ENCODE measurements around the gene PARP9. TPM values are rescaled to one million over a fixed set of nuclear protein-coding genes. Genes with fewer than 3 reads are reported as not detected.

PARP9 gene
- total RNA-seq, 1 experiment from 2014 or later = 1.8 TPM

- TF ChIP-seq AR (CRISPR knock-in tag; IDR thresholded peaks at IDR 0.05) = no peak
- TF ChIP-seq USF2 (CRISPR knock-in tag; IDR thresholded peaks at IDR 0.05) = no peak
Observed at GRCh38 chr3:122553171-122553570, 10.9 kb downstream of the PARP9 start (continued).

- ChIA-PET CTCF (interaction anchor here (0.5 to 1.5 kb wide), 2 partner anchors 17 to 130 kb away, joined by 3 read pairs; no protein-coding TSS in a partner anchor), POLR2A (no interaction called here)
- H3K27me3 Mint-ChIP-seq (ENCODE audit: low read depth) = no peaks in the 10 kb centered on the region
- H3K36me3 Mint-ChIP-seq = no peaks in the 10 kb centered on the region
- H3K4me1 Mint-ChIP-seq = peaks cover 13% of the 10 kb centered on the region
- no peak overlapping the region for H3K4me3 Mint-ChIP-seq
- DNase-seq (ENCODE audit: low spot score) (no peak), ATAC-seq (no peak)
- H3K27ac Mint-ChIP-seq = no peak overlapping the region
- H3K9me3 Mint-ChIP-seq = no peaks in the 10 kb centered on the region
- TF ChIP-seq ARID4B (CRISPR knock-in tag; IDR thresholded peaks at IDR 0.05; ENCODE audit: borderline replicate concordance) = no peak
- no peak for TF ChIP-seq AR (CRISPR knock-in tag; IDR thresholded peaks at IDR 0.05)
- no peak for TF ChIP-seq ZNF396 (CRISPR knock-in tag; IDR thresholded peaks at IDR 0.05; ENCODE audit: borderline replicate concordance)
- TF ChIP-seq USF1 (CRISPR knock-in tag; IDR thresholded peaks at IDR 0.05) = no peak
- TF ChIP-seq ZNF121 (CRISPR knock-in tag; IDR thresholded peaks at IDR 0.05) = no peak
- no peak for TF ChIP-seq KAT7 (CRISPR knock-in tag; IDR thresholded peaks at IDR 0.05; ENCODE audit: borderline replicate concordance)
- no peak for TF ChIP-seq RELA (CRISPR knock-in tag; IDR thresholded peaks at IDR 0.05; ENCODE audit: borderline replicate concordance)
- TF ChIP-seq ZNF219 (CRISPR knock-in tag; IDR thresholded peaks at IDR 0.05; ENCODE audit: borderline replicate concordance) = no peak
- TF ChIP-seq E2F5 (CRISPR knock-in tag; IDR thresholded peaks at IDR 0.05) = no peak
- TF ChIP-seq ZNF512 (CRISPR knock-in tag; IDR thresholded peaks at IDR 0.05; ENCODE audit: borderline replicate concordance) = no peak
- TF ChIP-seq ZNF281 (CRISPR knock-in tag; IDR thresholded peaks at IDR 0.05) = no peak
- no peak for TF ChIP-seq NFATC4 (CRISPR knock-in tag; IDR thresholded peaks at IDR 0.05)
- TF ChIP-seq CREB1 (CRISPR knock-in tag; IDR thresholded peaks at IDR 0.05) = no peak
- TF ChIP-seq MAX (CRISPR knock-in tag; IDR thresholded peaks at IDR 0.05) = no peak
Observed at GRCh38 chr3:122548619-122549018, 15.5 kb downstream of the PARP9 start.

All from WTC11 (cell line).